GOT3 (cell line): Measurements from ENCODE around the gene TSNAX.

Experiments used
- DNase-seq: peaks from one replicate; lab custom pipeline; 2025; ENCODE audit warnings: mixed read lengths; lab: John Stamatoyannopoulos, UW

Gene TSNAX

GRCh38 chr1:231601824-231602672, 73.6 kb downstream of the TSNAX start:
- no peak for DNase-seq

- DNase-seq = no peak
Observed at GRCh38 chr1:231602673-231602984, 74.2 kb downstream of the TSNAX start.

GRCh38 chr1:231603598-231604275, 75.3 kb downstream of the TSNAX start:
- DNase-seq = no peak

- DNase-seq = no peak
Observed at GRCh38 chr1:231604276-231604621, 75.8 kb downstream of the TSNAX start.

- no peak for DNase-seq
Observed at GRCh38 chr1:231605149-231606100, 77.0 kb downstream of the TSNAX start.

GRCh38 chr1:231606712-231607111, 78.2 kb downstream of the TSNAX start:
- no peak for DNase-seq

GRCh38 chr1:231610388-231610787, 81.9 kb downstream of the TSNAX start:
- no peak for DNase-seq

- DNase-seq = no peak
Observed at GRCh38 chr1:231611111-231611510, 82.6 kb downstream of the TSNAX start.

GRCh38 chr1:231611851-231612250, 83.4 kb downstream of the TSNAX start:
- no peak for DNase-seq

GRCh38 chr1:231612393-231613089, 84.1 kb downstream of the TSNAX start:
- no peak for DNase-seq

- no peak for DNase-seq
Observed at GRCh38 chr1:231613419-231614349, 85.2 kb downstream of the TSNAX start.
